ENCODE measurements around the gene GABRG3.

- TF ChIP-seq CTCF (IDR thresholded peaks at IDR 0.05) (no peak), POLR2A (IDR thresholded peaks at IDR 0.05) (no peak), POLR2AphosphoS5 (IDR thresholded peaks at IDR 0.05) (no peak)
Measured at GRCh38 chr15:27352136-27352535, 381.2 kb downstream of the GABRG3 start.

Measured in breast epithelium (tissue), 3 donors.